NT2/D1 (cell line): ENCODE results near the gene OPN4.

Experiments
- SUZ12 ChIP-seq: IDR thresholded peaks from 2 replicates; pipeline ENCODE4 v1.6.1; 2011; ENCODE audit not compliant: insufficient read length, insufficient read depth; ENCODE audit errors: extremely low read depth
- YY1 ChIP-seq: IDR thresholded peaks from 2 replicates; pipeline ENCODE4 v1.6.1; 2011; ENCODE audit not compliant: insufficient read length, insufficient read depth
- ZNF274 ChIP-seq: IDR thresholded peaks from 2 replicates; pipeline ENCODE4 v1.6.1; 2011; ENCODE audit warnings: mild to moderate bottlenecking, low read depth, low read length

DNA sequence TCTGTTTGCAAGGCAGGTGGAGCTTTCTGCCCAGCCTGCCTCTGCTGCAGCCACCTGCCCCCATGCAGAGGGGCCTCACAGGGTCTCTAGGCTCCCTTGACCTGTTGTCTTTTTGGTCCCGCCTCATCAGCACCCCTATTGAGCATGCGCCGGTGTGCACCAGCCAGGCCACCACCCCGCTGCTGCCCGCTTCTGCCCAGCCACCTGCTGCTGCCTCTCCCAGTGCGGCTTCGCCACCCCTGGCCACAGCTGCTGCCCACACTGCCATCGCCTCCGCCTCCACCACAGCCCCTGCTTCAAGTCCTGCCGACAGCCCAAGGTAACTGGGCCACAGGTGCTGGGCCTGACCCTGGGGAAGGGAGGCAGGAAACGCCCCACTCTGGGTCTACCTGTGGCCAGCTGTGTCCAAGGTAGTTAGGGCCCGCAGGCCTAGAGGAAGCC, 52.1 kb downstream of the OPN4 start:
- TF ChIP-seq YY1 (no peak), ZNF274 (no peak), SUZ12 (no peak)
